UCSD-AML1 (cell line): ENCODE results near the gene PYGB.
"Not testable (repeated sequence)": the region's sequence is repeated elsewhere in the genome, so short reads cannot be mapped to it uniquely, and the experiment has no call there.

Experiments used
- DNase-seq: peaks from one replicate; lab custom pipeline; 2025; ENCODE audit not compliant: unreplicated experiment; lab: John Stamatoyannopoulos, UW

Gene PYGB

GRCh38 chr20:25229486-25230165 is 18.3 kb upstream of the PYGB start:
- DNase-seq, result no peak

DNA sequence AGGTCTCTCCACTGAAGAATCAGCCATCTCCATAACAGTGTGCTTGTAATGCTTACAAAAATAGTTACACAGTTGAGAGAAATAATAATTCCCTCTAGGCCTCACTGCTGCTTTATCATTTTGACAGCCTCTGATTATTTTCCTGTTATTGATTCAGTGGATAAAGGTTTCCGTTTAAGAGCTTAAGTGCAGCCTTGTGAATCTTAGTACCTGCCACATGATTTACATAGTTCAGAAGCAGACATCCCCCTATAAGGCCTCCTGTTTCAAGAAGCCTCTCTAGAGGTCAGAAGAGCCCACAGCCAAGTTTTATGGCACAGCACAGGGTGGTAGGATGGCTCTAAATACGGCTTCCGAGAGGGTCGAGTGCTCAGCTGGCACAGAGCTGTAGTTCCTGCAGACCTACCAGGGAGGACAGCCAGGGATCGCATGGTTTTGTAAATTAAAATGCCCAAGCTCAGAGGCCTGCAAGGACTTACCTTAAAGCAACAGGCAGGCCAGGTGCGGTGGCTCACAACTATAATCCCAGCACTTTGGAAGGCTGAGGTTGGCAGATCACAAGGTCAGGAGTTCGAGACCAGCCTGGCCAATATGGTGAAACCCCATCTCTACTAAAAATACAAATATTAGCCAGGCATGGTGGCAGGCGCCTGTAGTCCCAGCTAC is 17.6 kb upstream of the PYGB start:
- no peak for DNase-seq

DNA sequence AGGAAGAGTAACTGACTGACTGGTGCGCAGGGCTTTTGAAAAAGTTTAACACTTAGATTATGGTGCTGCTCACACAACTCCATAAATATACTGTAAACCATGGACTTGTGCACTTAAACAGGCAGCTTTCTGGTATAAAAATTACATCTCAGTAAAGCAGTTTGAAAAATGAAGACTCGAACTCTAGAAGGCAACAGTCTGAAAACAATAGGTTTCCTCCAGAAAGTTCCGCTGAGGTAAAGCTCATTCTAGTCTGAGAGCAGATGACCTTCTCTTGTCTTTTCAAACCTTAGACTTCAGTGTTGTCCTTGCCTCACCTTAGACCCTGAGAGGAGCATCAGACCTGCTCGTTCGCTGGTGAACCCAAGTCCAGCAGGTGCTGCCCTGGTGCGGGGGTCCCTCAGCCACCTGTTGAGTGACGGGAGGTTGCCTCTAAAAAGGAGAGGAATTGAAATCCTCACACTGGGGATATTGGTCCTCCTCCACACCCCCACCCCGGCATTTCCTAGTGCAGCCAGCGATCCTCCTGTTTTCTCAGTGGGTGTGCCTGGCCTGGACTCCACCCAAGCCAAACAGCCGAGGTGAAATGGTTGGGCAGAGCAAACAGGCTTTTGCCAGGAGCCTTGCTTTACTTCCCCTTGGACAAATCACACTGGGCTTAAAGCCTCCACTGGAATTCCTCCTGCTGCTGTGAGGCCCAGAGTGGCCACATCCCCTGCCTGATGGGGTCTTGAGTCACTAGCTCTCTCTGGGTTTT is 14.7 kb upstream of the PYGB start:
- no peak for DNase-seq

- not testable (repeated sequence) for DNase-seq
Measured at GRCh38 chr20:25234009-25234849, 13.7 kb upstream of the PYGB start.

- DNase-seq, result no peak
Measured at GRCh38 chr20:25236450-25237304, 11.2 kb upstream of the PYGB start.

DNA sequence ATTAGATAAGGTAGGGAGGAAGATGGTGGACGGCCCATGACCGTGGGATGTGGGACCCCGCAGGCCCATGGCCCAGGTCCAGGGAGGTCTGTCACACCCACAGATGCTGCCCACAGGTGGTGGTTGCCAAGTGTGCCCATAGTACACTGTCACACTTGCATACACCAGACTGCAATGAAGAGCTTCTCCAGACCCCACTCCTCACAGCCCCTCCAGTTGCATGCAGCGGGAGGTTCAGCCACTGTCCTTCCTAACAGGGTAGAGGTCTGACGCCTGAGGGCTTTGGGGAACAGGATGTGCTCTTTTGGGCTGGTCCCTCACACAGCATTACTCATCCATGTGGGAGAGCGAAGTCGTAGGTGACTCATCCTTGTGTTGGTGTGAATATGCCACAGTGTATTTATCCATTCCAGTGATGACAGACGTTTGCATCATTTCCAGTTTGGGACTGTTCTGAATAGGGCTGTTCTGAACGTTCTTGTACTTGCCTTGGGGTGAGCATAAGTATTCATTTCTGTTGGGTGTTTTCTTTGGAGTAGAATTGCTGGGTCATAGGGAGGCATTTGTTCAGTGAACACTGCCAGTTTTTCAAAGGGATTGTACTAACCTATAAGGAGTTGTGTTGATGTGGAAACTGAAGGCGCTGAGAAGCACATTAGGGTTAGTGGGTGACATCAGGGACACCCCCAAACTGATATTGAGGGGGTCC is 10.1 kb upstream of the PYGB start:
- DNase-seq, result peak; percentile 40

DNA sequence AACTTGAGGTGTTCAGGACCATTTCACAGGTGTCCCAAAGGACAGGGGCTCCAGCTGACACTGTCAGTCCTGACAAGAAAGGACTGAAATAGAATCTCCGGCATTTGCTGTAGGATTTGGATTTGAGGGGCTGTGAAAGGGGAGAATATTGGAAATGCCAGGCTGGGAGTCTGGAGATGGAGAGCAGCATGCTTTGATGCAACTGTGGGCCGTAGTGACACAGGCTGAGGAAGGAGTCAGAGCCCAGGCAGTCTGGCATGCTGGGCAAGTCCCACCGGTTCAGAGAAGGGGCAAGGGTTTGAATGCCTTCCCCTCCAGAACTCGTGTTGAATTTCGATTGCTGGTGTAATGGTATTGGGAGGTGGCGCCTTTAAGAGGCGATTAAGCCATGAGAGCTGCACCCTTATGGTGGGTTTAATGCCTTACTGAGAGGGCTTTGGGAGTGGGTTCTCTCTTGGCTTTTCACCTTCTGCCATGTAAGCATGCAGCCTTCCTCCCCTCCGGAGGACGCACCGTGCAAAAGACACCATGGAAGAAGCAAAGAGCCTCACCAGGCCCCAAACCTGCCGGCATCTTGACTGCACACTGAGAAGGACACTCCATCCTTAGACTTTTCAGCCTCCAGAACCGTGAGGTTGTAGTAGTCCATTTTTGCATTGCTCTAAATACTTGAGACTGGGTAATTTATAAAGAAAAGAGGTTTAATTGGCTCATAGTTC is 9.4 kb upstream of the PYGB start:
- no peak for DNase-seq

DNA sequence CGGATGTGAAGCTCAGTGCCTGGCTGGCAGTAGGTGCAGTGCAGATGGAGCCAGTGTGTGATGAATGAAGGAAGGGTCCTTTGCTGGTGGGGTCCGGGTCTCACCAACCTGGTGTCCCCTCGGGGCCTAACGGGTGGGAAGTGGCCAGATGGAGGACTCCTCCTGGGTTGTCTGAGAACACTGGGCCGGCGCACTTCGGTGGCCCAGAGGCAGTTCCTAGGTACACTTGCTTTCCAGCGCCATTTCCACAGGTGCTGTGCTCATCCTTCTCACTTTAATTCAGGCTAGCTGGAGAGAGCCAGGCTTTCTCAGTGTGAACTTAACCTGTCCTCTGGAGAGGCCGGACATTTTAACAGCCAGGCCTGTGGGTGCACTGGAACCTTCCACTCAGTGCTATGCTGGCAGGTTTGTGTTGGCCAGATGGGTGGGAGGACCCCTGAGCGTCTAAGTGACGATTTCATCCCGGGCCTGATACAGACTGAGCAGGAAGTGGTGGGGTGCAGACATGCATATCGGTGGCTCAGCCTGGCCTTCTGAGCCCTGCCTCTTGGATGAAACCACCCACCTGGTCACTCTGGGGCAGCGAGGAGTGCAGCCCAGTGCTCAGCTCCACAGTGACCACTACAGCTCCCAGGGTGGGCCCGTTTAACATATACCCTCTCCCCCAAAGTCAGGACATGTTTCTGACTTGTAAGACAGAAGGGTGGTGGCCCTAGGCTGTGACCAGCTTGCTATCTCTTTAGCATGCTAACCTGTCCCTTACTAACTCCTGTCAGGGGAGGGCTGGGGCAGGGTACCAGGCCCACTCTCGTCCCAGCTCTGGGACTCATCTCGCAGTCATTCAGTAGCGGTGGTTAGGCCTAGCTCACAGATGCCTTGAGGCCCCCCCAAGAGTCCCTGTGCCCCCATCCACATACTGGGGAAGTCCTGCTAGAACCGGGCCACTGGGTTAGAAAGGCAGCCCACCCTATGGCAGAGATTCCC is 8.2 kb upstream of the PYGB start:
- DNase-seq, result no peak

- DNase-seq, result not testable (repeated sequence)
Measured at GRCh38 chr20:25240851-25241658, 6.8 kb upstream of the PYGB start.

DNA sequence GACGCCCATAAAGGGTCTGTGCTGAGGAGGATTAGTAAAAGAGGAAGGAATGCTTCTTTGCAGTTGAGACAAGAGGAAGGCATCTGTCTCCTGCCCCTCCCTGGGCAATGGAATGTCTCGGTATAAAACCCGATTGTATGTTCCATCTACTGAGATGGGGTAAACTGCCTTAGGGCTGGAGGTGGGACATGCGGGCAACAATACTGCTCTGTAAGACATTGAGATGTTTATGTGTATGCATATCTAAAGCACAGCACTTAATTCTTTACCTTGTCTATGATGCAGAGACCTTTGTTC is 6.3 kb upstream of the PYGB start:
- not testable (repeated sequence) for DNase-seq

GRCh38 chr20:25242231-25242630 is 5.7 kb upstream of the PYGB start:
- no peak for DNase-seq

DNA sequence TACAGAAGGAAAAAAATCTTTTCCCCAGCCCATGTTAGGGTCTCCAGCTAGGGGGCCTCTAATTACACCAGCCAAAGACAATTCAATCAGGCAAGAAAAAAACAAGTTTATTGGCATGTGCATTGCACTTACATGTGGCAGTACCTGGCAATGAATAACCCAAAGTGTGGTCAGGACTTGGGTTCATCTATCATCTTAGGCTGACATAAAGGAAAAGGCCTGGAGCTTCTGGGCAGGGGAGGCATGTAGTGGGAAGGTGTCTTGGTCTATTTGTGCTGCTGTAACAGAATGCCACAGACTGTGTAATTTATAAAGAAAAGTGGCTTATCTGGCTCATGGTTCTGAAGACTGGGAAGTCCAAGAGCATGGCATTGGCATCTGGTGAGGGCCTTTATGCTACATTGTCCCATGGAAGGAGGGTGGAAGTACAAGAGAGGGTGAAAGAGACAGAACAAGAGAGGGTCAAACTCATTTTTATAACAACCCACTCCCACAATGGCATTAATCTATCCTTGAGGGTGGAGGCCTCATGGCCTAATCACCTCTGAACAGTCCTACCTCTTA is 4.4 kb upstream of the PYGB start:
- no peak for DNase-seq

DNA sequence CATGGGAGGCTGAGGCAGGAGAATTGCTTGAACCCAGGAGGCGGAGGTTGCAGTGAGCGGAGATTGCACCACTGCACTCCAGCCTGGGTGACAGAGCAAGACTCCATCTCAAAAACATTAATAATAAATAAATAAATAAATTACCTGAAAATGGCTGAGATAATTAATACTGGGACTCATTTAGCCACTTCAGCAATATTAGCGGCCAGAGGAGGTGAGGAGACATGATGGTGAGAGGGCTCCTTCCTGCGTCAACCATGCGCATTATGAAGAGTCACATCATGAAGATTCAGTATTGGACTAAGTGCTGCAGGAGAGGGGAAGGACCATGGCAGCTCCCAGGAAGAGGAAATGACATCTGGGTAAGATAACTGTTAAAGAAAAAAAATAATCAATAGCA is 2.9 kb upstream of the PYGB start:
- no peak for DNase-seq

GRCh38 chr20:25245461-25245860 is 2.4 kb upstream of the PYGB start:
- no peak for DNase-seq

DNA sequence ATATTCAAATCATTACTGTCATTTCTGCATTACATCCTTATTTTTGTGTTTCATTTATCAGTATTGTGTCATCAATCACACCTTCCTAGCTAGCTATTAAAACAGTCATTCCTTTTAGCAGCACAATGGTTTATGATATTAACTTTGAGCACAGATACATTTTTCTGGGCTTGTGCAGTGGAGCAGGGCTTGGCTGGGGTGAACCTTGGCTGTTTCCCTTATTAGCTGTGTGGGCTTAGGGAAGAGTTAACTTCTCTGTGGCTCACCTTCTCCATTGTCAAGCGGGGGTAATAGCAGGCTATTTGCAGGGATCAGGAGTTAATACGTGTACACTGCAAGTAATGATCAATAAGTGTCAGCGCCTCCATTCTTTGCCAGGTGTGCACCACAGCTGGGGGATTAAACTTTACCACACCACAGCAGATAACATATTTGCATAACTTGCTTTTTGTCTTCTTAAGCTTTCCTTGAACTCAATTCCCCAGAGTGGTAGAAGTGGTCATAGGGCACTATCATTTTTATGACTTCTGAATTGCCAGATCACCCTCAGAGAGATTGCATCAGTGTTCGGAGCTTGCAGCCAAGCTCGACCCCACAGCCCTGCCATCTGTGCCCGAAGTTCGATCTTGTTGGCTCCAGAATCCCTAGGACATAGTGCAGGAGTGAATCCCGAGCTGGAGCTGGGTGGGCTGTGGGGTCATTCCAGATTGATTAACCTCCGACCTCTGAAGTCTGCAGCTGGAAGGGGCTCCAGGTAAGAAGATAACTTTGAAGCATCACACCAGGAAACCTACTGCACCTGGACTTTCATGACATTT is 1.5 kb upstream of the PYGB start:
- no peak for DNase-seq

DNA sequence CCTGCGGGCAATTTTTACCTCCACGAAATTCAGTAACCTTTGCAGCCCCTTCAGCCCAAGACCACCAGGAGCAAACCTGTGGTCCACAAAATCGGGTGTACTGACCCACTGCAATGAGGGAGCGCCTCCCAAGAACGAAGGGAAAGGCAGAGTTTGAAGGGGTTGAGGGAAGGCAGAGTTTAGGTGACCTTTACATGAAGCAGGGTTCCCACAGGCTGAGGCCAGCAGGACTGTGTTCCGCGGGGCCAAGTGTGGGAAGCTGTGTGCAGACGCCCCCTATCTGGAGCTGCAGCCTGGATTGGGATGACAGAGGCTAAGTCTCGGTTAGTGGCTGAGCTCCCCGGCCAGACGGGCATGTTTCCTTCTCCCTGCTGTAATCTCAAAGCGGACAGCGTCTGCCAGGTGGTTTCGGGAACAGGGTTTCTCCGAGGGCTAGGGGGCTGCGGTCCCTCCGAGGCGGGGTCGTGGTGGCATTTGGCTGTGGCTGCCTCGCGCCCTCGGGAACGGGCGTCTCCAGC is 826 bp upstream of the PYGB start:
- peak; percentile 70 for DNase-seq
